GM21576 (cell line): ENCODE results near the gene ALG12.

Source experiments
- ATAC-seq: cut with Tn5 transposase; IDR thresholded peaks from one replicate; pipeline ENCODE4 v1.9.1; 2021; ENCODE audit warnings: mild to moderate bottlenecking, moderate library complexity; ENCODE audit not compliant: unreplicated experiment

Gene ALG12

DNA sequence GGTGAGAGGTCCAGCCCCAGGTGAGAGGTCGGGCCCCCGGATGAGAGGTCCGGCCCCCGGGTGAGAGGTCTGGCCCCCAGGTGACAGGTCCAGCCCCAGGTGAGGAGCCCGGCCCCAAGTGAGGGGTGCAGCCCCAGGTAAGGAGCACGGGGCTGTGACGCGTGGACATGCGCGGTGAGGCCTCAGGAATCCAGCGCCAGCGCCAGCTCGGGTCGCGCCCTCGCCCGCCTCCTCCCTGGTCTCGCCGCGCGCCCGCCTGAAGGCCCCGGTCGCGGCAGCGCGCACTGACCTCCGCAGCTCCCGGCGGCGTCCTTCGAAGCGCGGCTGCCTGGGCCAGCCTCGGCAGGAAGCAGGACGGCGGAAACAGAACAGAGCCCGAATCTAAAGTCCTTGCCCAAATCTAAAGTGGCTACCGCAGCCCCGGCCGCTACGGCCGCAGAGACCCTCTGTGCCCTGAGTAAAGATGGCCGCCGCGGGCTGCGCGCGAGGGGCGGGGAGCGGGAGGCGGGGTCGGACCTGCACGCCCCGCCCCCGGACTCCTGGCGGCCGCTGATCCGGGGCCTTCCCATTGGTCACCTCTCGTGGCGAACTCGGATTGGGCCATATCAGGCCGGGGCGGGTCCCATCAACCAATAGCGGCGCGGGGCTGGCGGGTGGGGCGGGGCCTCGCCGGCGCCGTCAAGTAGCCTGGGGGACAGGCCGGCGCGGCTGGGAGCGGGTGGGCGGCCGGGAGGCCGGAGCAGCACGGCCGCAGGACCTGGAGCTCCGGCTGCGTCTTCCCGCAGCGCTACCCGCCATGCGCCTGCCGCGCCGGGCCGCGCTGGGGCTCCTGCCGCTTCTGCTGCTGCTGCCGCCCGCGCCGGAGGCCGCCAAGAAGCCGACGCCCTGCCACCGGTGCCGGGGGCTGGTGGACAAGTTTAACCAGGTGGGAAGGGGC, at the start of gene ALG12, which contains the start of gene CRELD2:
ALG12 (minus strand) TSS at position 465 of the 937 bp plus-strand sequence. CDS start 4,673 bp downstream, outside the sequence.
CRELD2 (plus strand) TSS at position 661 of the 937 bp plus-strand sequence; CDS start at position 797, 136 bp downstream.
- ATAC-seq: peak; percentile 79

DNA sequence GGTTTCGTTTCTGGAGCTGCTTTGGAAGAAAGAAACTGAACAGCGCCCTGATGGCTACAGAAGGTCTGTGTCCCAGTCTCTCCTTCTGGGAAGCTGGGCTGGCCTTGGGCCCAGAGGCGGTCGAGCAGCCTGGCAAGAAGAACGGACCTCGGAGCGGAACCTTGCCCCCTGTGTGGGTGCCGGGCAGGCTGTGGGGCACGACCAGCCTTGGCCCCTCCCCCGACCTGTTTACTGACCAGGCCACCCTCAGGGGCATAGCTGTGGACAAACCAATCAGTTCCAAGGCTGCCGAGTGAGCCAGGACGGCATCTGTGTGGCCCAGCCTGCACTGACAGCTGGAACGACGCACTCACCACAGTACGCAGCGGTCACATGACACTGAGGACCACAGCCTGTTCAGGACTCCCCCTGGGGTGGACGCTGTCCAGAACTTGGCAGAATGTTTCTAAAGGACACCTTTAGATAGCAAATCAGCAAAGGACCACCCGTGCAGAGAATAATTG, 49.5 kb upstream of the ALG12 start:
- no peak for ATAC-seq

DNA sequence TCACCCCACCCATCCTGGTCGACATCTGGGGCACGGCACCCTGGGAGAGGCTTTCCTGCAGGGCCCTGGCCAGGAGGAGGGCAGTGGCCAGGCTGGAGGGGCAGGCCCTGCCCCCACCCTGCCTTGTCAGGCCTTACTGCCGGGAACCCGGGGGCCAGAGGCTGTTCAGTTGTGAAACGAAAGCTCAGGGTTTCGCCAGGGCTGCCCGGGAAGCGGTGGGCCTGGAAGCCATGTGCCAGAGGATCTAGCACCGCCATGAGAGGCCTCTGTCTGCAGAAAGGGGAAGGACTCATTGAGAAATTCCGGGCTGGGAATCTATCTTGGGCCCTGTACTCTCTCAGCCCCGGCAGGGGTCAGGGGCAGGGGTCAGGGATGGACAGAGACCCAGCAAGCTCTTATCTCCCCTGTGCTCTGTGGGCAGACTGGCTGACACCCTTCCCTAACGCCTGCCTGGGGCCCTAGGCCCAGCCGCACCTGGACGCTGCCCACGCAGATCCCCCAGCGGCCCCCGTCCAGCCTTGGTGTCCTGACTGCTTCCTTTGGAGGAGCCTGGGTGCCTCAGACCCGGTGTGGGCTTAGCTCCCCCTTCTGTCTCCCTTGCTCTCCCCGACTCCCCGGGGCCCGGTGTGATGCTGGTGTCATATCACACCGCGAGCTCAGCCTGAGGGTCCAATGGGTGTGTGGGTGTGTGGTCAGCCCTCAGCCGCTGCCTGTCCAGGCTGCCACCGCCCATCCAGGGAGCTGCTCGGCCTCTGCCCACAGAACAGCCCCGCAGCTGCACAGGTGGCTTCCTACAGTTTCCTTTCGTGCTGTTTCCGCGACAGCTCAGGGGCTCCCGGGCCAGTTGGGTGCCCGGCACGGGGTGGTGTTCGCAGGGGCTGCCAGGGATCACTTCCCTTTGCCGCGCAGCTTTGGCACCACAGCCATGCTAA, 48.8 kb upstream of the ALG12 start:
- no peak for ATAC-seq

DNA sequence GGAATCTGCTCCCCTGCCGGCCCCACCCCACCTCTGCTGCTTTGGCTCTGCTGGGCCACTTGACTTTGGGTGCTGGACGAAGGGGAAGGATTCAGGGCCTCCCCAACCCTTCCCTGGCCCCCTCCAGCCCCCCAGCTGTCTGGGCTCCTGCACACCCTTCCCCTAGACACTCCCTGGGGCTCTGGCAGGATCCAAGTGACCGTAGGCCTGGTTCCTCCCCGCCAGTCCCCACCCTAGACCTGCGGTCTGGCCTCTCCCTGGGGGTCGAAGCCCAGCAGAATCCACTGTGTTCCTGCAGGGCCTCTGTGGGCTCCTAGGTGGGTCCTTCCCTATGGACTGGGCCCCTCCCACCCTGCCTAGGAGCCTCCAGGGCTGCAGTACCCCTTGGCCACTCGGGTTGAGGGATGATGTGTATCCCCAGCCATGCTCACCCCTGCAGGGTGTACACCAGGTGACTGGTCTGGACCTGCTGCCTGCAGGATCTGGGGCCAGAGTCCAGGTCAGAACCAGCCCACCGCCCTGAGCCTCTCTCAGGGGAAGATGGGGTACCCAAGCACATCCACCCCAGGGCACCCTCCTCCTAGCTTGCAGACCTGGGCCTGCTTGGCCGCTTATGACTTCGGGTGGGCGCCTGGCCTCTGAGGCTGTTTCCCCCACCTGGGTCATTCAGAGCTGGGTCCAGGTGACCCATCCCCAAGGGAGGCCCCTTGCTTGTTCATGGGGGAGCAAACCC, 48.0 kb upstream of the ALG12 start:
- ATAC-seq: no peak

DNA sequence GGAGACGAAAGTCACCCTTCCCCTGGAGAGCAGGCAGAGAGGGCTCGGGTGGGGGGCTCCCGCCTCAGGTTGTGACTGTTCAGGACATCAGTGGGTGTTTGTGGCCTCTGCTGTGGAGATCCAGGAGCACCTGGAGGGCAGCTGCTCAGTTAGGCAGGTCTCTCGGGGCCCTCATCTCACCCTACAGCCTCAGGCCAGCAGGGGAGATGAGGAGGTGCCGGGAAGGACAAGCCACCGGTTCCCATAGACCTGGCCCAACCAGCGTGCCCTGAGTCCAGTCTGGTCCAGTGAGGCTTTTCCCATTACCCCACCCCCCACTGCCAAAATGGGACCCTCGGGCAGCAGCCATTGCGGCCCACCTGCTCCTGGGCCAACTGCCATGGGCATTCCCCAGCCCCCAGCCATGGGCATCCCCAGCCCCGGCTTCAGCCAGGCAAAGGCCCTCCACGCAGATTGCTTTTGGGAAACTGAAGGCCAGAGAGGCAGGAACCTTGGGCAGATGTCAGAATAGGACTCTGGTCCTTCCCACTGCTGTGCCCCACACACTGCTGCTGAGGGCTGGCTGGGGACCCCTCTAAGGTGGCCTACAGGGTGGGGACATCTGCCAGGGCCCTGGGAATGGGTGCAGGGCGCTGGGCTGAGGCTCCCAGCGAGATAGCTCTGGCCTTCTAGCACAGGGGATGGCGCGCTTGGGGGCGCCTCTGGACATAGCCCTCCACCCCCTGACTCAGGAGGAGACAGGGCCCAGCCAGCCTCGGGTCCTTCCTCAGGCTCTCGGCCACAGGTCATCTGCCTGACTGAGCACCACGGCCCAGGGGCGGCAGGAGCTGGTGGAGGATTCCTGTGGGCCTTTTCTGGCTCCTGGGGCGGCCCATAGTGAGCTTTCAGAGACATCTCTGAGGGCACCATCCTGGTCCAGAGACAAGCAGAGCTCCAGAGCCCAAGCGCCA, 47.1 kb upstream of the ALG12 start:
- no peak for ATAC-seq

DNA sequence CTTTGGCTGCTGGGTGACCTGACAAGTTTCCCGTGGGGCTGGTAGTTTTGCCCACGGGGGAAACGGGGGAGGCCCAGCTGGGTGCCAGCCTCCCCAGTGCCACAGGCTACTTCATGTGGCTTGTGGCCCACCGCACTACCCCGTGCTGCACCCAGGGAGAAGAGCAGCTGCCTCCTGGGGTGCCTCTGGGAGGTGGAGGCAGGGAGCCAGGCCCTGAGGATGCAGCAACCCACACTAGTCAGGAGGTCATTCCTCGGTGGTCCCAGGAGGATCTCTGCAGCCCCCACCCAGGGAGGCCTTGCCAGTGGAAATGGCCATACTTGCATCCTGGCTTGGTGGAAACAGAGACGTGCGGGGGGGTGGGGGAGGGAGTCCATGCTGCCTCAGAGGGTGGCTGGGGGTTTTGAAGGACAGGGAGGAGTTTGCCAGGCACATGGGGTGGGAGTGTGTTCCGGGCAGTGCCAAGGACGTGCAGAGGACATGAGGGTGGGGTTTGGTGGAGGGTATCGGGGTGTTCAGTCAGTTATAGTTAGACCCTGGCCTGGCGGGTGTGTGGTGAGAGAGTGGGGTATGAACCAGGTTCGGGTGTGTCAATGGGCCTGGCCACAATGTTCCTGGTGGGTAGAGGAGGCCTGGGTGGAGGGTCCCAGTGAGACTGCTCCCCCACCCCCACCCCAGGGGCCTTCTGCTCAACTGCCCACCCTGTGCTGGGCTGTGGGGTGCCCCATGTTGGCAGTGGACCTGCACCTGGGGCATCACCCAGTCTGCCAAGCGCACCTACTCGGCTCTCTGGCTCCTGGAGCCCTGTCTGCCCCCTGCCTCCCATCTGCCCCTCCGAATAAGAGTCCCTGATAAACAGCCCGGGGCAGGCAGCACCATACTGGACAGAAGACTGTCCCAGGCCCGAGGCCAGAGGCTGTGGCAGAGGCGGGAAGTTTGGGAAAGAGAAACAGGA, 46.2 kb upstream of the ALG12 start:
- no peak for ATAC-seq

DNA sequence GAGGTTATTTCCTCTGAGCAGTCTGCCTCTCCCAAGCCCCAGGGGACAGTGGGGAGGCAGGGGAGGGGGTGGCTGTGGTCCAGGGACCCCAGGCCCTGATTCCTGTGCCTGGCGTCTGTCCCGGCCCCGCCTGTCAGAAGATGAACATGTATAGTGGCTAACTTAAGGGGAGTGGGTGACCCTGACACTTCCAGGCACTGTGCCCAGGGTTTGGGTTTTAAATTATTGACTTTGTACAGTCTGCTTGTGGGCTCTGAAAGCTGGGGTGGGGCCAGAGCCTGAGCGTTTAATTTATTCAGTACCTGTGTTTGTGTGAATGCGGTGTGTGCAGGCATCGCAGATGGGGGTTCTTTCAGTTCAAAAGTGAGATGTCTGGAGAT, 45.4 kb upstream of the ALG12 start:
- ATAC-seq: no peak

DNA sequence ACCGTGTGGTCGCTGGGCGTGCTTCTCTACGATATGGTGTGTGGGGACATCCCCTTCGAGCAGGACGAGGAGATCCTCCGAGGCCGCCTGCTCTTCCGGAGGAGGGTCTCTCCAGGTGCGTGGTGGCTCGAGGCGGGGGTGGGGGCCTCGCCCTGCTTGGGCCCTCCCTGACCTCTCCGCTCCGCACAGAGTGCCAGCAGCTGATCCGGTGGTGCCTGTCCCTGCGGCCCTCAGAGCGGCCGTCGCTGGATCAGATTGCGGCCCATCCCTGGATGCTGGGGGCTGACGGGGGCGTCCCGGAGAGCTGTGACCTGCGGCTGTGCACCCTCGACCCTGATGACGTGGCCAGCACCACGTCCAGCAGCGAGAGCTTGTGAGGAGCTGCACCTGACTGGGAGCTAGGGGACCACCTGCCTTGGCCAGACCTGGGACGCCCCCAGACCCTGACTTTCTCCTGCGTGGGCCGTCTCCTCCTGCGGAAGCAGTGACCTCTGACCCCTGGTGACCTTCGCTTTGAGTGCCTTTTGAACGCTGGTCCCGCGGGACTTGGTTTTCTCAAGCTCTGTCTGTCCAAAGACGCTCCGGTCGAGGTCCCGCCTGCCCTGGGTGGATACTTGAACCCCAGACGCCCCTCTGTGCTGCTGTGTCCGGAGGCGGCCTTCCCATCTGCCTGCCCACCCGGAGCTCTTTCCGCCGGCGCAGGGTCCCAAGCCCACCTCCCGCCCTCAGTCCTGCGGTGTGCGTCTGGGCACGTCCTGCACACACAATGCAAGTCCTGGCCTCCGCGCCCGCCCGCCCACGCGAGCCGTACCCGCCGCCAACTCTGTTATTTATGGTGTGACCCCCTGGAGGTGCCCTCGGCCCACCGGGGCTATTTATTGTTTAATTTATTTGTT, 44.8 kb upstream of the ALG12 start:
- no peak for ATAC-seq

DNA sequence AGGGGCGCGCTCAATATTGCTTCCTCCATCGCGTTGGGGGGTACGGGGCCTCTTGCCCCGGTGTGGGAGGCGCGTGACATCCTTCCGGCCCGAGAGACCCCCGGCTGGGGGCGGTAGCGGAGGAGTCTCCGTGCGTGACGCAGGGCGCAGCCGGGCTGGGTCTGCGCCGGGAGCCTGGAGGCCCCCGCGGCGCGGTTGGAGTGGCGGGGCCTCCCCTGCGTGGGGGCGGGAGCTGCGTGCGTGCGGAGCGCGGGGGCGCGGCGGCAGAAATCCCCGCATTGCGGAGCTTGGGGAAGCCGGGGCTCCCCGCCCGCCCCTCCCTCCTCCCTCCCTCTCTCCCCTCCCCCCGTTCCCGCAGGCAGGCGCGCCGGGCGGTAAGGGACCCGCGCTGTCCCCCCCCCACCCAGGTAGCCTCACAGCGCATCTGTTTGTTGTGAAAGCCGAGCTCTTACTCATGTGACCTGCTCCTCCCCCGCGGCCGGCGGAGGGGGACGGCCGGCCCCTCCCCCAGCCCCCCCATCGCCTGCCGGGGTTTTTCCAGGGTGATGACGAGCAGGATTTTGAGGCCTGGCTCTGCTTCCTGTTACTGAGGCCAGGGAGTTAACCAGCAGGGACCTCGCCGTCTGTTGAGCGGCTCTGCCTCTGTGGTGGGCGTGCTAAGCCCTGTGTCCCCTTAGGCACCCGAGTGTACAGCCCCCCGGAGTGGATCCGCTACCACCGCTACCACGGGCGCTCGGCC, 43.9 kb upstream of the ALG12 start:
- no peak for ATAC-seq

DNA sequence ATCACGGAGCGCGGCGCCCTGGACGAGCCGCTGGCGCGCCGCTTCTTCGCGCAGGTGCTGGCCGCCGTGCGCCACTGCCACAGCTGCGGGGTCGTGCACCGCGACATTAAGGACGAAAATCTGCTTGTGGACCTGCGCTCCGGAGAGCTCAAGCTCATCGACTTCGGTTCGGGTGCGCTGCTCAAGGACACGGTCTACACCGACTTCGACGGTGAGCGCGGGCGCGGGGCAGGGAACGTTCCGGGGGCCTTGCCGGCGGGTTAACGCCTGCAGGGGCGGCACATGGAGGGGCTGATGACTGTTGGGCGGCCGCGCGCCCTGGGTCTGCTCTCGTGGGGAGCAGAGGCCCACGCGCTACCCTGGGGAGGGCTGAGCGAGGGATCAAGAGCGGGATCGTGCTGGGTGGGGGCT, 43.4 kb upstream of the ALG12 start:
- no peak for ATAC-seq

DNA sequence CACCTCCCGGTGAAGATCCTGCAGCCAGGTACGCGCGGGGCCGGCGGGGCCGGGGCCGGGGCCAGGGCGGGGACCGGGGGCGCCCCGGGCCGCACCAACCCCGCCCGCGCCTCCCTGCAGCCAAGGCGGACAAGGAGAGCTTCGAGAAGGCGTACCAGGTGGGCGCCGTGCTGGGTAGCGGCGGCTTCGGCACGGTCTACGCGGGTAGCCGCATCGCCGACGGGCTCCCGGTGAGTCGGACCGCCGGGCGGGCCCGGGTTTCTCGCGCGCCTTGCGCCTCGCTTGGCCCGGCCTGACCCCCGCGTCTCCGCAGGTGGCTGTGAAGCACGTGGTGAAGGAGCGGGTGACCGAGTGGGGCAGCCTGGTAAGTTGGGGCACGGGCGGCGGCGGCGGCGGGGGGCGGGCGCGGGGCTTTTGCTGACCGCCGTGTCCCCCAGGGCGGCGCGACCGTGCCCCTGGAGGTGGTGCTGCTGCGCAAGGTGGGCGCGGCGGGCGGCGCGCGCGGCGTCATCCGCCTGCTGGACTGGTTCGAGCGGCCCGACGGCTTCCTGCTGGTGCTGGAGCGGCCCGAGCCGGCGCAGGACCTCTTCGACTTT, 42.9 kb upstream of the ALG12 start:
- ATAC-seq: no peak

DNA sequence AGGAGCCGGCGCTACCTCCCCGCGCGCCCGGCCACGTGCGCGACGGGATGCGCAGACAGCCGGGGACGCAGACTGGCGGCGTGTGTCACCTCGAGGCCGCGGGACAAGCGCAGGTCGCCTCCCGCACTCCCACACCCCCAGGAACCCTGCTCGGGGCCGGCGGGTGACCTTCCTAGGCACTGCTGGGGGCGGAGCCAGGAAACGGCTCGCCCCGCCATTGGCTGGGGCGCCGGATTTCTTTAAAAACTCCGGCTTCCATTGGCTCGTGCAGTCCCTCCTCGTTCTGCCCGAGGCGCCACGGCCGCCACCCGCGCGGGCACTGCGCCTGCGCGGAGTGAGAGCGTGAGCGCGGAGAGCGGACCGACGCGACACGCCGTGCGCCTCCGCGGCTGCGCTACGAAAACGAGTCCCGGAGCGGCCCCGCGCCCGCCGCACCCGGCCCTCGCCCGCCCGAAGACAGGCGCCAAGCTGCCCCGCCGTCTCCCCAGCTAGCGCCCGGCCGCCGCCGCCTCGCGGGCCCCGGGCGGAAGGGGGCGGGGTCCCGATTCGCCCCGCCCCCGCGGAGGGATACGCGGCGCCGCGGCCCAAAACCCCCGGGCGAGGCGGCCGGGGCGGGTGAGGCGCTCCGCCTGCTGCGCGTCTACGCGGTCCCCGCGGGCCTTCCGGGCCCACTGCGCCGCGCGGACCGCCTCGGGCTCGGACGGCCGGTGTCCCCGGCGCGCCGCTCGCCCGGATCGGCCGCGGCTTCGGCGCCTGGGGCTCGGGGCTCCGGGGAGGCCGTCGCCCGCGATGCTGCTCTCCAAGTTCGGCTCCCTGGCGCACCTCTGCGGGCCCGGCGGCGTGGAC, 42.1 kb upstream of the ALG12 start, which contains the start of gene PIM3:
PIM3 (plus strand) TSS at position 614 of the 846 bp plus-strand sequence; CDS start at position 790, 176 bp downstream.
- ATAC-seq: peak; percentile 61

DNA sequence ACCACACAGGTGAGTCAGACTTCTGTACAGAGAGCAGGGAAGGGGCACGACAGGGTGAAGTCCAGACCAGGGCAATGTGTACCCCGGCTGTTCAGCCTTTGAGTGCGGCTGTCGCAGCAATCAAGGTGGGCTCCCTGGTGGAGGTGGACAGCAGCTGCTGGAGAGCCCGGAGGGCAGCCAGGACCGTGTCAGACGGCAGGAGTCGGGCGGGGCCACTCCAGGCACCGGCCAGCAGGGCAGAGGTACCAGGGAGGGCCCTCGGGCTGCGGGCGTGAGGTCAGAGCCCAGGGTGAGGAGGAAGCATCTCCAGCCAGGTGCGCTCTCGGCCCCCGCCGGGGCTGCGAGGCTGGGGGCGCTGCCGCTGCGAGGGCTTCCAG, 41.5 kb upstream of the ALG12 start:
- peak; percentile 4 for ATAC-seq

DNA sequence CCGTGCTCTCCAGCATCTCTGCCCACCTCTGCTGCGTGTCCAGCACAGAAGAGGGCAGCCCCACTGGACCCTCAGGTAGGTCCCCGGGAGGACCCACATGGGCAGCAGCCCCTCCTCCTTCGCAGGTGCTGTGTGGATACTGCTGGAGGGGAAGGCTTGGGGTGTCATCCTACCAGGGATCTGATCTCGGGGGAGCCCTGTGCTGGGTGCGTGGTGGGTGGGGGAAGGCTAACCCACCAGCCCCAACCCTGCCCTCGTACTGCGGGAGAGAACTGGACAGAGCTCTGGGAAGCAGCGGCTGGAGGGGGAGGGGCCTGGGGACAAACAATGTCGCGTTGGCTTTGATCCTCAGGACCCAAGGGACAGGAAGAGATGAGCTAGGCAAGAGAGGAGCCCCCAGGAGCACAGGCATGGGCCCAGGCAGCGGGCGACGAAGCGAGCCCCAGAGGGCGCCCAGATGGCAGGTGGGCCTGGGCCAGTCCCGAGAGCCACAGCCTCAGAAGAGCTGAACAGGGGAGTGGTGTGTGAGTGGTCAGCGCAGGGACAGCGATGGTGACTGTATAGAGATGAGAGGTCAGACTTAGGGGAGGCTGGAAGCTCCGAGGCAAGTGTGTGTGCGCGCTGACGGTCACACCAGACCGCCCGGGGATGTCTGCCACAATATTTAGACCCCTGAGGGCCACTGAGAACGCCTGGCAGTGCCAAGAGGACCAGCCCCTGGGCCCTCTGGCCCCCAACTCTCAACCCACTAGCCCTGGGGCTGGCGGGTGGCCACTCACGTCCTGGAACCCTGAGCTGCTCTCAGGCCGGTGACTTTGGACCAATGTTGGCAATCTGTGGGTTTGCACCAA, 40.9 kb upstream of the ALG12 start:
- ATAC-seq: no peak
